Measurements from ENCODE around the gene VWC2.
"Not testable (repeated sequence)": the region's sequence is repeated elsewhere in the genome, so short reads cannot be mapped to it uniquely, and the experiment has no call there.

Gene VWC2

DNA sequence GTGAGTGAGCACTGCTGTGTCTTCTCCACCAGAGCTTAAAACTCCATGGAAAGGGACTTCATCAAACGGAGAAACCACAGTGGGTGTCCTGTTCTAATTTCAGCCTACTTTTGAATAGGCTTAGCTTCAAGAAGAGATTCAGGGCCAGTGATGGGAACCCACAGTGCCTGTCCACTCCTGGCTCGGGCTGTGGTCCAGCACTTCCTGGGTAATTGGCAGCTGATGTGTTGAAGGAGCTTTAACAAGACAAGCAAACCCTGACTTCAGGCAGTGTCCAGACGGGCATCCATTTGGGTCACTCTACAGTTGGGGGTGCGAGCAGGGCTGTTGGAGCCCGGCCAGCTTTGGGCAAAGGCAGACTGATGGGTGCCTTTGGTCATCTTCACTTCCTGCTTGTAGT lies 14.5 kb downstream of the VWC2 start:
- DNase-seq, result no peak

DNA sequence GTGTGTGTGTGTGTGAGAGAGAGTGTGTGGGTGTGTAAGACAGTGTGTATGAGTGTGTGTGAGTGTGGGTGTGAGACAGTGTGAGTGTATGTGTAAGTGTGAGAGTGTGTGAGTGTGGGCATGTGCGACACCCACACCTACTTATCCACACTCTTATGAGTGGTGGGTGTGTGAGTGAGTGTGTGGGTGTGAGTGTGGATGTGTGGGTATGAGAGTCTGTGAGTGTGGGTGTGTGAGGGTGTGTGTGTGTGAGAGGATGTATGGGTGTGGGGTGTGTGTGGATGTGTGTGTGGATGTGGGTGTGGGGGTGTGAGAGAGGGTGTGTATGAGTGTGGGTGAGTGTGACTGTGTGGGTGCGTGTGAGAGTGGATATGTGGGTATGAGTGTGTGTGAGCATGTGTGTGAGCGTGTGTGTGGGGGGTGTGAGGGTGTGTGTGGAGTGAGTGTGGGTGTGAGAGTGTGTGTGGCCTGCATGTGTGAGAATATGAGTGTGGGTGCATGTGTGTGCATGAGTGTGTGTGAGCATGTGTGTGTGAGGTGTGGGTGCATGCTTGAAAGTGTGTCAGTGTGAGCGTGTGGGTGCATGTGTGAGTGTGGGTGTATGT lies 15.1 kb downstream of the VWC2 start:
- DNase-seq, result no peak

DNA sequence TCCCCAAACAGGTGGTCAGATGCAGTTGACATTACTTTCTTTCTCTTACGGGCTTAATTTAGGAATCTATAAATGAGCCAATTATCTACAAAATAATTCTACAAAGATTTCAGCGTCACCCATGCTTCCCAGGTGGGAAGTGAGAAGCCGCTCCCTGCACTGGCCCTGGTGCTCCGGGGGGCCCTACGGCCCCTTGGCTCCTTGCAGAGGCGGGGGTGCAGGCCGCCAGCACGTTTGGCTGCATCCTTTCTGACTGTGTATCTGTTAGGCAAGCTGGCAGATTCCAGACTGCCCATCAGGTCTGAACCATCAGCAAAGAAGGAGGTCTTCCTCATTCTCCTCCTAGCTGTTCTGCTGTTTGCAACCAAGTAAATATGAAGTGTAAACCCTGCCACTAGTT lies 16.3 kb downstream of the VWC2 start:
- DNase-seq, result no peak

DNA sequence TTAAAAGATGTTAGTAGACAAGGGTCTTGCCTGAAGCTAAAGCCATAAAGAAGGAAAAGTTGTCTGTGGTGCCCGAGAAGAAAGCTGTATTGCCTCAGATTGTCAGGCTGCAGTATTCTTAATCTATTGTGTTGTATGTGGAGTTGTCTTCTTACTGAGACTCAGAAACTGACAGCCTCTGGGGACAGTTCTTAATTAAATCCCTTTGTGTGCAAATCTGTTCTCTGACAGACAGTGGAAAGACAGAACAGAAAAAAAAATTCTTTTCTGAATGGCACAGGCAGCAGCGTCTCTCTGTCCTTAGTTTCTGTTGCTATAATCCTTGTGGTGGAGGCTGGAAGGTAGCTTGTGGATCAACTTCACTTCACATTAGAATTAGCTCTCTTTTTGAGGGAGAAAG lies 16.8 kb downstream of the VWC2 start:
- DNase-seq, result no peak

DNA sequence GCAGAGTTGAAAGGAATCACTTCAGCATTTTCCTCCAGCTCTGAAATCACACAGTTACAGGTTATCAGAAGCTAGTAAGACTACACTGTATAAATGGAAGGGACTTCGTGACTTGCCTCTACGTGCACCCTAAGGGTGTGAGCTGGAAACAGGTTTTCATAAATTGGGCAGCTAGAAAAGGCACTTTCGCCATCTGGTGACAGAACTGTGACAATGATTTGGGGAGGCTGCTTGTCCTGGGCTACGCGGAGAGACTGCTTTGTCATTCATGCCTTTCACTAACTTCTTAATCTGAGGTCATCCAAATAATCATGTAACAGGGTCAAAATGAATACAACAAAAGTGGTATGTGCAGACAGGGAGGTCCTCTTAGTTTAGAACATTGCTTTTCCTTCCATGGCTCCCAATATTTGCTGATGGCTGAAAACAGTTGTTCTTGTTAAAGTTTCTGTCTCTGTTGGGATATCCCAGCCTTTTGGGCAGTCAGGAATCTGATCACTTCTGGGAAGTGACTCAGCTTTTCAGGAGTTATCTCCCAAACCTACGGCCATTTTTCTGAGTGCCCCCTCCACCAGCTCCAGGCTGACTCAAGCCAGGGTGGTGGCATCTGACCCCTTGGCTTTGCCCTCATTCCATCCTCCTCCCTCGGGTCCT lies 17.8 kb downstream of the VWC2 start:
- no peak for DNase-seq

DNA sequence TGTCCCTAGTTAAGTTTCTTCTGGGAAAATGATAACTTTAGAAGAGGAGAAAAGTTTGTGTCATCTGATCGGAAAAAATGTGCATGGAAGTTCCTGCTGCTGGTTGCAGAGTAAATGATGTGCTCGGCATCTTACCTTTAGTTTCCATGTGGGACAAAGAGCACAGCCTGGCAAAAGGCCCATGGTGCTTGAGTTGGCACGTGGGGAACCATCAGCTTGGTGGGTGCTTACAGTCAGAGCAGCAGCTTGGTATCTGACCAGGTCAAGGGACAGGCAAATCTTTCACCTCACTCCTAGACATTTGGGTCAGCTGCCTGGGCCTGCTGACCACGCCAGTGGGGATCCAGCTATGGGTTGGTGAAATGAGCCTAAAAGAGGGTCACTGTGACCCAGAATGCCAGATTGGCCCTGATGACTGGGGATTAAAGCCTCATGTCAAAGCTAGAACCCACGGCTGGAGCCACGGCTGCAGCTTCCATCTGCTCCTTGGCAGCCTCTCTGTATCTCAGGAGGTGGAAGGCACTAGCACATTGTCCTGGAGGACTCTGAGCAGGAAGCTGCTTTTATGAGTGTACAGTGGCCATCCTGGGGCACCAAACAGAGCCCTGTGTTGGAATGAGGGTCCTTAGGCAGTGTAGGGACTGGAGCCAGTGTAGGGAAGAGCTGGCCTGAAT lies 24.7 kb downstream of the VWC2 start:
- DNase-seq, result no peak

DNA sequence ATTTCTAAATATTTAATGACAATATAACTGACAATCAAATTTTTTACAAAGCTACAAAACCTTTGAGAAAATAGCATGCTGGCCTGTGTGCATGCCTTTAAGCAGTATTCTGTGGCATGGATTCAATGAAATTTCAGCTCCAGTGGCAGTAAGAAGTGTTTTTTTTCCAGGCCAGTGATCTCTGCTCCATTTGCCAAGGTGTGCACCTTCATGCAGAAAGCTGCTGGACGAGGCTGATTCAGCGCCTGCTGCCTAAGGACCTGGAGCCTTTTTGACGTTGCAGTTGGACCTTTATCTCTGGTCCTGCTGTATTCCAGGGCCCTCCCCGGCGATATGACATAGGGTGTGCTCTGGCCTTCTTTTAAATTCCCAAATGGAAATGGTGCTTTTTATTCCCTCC lies 26.6 kb downstream of the VWC2 start:
- DNase-seq, result no peak

DNA sequence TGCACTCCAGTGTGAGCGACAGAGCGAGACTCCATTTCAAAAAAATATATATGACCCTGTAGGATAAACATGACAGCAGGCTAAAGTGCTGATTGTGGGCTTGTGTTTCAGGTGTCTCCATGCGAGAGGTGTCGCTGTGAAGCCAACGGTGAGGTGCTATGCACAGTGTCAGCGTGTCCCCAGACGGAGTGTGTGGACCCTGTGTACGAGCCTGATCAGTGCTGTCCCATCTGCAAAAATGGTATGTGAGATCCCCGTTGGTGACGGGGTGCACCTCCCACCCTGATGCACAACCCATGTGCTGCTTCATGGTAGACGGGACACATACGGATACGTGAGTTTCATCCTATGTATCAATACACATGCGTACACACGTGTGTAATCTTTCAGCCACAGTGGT lies 29.2 kb downstream of the VWC2 start:
- DNase-seq, result no peak

DNA sequence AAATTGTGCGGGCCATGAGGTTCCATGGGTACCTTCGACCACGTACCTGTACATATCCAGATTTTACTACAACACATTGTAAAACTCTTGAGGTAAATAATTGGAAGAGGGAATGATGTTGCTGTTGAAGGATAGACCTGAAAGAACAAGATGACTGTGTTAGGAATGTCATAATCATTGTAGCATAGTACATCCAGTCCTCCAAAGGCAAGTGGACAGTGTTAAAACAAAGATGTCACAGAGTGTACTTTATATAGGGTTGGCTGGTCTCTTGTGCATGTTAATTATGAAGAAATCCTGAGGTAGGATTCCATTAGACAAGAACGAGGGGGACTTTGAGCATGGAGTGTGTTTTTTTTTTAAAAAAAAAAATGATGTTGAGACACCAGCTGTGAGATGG lies 30.4 kb downstream of the VWC2 start:
- no peak for DNase-seq

DNA sequence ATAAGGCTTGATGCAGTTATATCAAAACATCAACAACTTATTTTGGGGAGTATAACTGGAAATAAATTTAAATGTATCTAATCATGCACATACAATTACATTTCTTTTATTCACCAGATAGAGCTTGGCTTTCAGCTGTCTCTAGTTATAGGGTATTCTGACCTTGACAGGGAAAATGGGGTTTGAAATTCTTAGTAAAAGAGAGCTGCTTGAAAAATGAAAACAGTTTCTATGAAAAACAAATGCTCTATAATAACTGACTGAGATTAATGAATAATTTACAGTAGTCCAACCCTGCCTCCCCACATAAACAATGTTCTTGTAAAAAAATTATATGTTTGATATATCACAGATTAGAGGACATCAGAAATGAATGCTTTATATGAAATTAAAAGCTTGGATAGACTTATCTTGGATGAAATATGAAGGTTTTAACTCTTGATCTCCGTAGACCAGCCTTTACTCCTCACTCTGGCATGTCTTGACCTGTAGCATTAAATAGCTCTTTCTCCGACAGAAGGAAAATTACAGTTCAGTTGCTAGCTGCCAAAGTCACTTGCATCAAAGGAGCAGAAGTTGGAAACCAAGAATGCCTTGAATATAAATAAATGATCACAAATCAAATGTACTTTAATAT lies 32.1 kb downstream of the VWC2 start:
- DNase-seq, result no peak

DNA sequence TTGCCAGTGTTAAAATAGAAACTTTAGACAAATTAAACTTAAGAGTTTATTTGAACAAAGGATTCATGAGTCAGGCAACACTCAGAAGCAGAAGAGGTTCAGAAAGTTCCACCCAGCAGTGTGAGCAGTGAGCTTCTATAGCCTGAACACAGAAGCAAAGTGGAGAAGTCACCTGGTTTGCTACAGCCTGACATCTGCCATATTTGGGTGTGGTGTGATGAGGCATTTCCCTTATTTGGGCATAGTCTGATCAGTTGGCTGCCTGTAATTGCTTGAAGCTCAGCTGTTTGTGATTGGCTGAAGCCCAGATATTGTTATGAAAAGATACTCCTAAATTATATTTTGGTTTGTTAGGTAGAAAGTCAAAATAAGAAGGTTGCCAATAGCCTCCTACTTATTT lies 39.1 kb downstream of the VWC2 start:
- DNase-seq, result no peak

DNA sequence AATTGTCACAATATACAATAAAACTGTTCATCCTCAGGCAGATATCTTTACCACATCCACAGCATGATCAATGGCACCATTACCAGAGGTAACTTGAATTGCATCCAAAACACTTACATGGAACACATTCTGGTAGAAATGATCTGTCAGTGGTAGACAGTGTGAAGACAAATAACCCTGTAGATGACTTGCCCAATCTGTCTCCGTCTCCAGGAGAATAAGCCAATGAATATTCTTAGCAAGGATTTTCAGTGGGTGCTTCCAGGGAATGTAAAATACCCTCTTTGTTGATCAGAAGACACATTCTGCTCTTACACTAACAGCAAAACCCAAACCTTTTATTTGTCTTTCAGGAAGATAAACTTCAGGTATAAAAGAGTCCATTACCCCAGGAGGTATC lies 43.8 kb downstream of the VWC2 start:
- no peak for DNase-seq

DNA sequence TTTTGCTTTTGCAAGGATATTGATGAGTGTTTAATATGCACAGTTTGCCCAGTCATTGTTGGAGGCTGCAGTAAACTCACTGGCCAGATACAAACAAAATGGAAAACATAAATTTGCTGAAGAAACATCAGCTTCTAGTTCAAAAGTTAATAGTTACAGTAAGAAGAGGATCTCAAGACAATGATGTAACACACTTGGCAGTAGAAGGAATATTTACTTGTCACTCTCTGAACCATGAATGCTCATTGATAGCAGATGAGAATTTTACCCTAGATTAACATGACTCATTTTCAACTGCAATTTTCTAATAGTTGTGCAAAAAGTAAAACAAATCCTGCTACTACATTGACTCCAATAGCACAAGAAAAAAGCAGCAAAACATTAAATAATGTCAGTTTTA lies 47.7 kb downstream of the VWC2 start:
- no peak for DNase-seq

DNA sequence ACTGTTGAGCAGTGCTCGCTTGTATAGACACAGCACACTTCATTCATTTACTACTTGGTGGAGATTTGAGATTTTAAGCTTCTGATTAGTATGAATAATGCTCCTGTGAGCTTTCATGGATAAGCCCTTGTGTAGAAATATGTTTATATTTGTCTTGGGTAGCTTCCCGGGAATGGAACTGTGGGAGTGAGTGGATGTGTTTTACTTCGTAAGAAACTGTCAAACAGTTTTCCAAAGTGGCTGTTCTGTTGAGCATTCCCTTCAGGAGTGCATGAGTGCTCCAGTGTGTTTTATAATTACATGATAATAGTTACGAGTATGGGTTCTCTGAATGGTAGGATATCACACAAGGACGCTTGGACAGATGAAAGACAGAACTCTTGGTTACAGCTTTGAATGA lies 49.4 kb downstream of the VWC2 start:
- no peak for DNase-seq

DNA sequence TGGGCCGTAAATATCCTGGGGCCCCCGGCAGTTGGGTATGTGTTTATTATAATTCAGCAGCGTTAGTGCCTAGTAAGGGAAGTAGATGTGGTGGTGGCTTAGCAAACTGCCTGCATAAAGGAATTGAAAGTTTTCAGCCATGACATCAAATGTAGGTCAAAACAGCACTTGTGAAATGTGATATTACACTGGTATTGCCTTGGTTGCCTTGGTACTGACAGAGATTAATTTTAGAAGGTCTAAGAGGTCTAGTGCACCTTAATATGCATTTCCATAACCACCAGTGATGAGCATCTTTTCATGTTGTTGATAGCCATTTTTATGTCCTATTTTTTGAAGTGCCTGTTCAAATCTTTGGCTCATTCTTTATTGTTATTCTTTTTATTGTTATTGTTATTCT lies 50.1 kb downstream of the VWC2 start:
- no peak for DNase-seq

DNA sequence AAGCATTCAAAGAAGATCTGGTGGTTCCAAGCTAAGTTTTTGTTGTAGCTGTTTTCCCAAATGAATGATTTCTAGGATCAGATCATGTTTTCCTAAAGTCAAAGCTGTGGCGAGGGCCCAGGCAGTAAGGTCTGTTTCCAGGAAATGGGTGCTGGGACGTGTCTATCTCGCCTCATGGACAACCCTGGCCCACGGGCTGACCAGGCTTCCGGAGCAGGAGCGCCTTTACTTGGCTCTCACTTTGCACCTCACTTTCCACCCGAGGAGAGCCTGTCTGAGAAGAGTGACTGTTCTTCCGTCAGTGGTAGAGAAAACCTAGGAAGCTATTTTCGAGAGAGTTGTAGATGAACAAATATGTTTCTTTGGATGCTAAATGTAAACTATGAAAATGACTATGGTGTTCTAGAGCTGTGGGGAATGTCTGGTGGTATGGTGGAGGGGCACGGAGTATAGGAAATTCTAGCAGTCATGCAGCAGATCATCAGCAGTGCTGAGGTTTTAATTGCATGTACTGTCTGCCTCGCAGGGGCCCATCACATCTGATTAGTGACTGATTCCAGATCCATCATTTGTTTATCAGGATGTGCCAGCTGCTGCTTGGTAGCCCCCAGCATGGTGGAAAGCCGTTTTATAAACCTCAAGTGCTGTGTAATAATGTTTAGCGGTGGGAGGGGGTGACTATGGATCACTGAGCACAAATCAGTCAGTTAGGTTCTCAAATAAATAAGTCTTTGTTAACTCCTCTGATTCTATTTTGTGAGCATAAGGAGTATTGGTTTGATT lies 66.6 kb downstream of the VWC2 start:
- no peak for DNase-seq

DNA sequence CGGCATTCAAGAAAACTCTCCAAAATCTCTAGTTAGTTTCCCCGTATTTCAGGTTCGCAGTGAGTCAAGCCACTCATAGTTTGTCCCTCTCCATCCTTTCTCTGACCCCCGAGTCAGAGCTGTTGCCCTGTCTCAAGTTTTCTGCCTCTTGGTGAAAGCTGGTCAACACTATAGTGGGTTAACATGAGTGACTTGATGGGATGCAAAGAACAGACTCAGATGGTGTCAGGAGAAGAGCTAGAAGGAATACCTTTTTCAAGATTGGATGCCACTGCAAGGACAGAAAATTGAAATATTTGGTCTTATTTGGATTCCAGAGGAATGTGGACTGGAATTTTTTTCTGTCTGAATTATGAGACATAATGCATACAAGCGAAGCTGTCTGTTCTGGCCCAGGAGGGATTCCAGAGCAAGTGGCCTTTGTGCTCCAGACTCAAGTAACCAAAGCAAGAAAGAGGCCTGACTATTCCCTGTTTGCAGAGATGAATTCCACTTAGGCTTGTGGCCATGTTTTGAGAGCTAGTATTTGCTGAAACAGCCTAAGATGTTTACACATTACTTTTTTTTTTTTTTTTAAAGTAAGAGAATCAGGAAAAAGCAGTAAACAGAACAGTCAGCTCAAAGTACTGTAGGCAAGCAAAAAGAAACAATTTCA lies 67.4 kb downstream of the VWC2 start:
- DNase-seq, result no peak

DNA sequence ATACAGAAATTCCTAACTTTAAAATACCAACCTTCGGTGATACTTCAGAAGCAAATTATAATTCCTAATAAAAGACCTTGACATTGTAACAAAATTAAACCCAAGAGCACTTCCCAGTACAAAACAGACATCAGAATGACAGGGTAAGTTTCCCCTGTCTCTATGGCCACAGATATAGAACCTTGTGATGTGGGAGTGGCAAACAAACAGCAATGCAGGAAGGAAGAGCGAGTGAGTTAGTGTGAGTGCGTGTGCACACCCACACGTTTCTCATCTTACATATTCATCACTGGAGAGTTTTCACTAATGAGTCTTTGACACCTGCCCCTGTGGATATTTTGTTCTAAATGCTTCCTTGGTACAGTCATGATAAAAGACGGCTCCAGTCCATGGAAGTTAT lies 72.2 kb downstream of the VWC2 start:
- DNase-seq, result no peak

DNA sequence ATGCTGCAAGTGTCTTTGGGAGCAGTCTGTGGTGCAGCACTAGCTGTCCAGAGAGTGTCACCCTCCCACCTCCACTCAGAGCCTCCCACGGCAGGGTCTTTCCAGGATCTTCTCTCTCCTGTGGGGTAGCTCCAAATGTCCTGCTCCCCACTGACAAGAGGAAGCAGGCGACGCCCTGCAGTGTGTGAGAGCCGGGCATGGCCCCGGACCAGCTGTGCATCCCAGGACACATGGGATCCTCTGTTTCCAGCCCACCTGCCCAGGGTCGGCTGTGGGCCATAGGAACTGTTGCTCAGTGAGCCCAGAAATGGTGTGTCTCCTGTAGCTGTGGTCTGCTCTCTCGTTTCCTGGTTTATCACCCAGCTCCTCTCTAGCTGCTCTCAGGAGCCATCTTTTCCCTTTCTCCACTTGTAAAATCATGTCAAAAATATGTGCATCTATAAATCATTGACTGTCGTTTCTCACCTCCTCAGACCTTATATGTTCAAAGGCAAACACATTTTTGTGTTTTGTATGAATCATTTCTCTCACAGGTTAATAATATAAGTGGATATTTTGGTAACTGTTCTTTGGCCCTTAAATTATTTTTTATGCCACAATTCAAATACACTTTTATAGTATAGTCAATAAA lies 74.9 kb downstream of the VWC2 start:
- DNase-seq, result no peak

DNA sequence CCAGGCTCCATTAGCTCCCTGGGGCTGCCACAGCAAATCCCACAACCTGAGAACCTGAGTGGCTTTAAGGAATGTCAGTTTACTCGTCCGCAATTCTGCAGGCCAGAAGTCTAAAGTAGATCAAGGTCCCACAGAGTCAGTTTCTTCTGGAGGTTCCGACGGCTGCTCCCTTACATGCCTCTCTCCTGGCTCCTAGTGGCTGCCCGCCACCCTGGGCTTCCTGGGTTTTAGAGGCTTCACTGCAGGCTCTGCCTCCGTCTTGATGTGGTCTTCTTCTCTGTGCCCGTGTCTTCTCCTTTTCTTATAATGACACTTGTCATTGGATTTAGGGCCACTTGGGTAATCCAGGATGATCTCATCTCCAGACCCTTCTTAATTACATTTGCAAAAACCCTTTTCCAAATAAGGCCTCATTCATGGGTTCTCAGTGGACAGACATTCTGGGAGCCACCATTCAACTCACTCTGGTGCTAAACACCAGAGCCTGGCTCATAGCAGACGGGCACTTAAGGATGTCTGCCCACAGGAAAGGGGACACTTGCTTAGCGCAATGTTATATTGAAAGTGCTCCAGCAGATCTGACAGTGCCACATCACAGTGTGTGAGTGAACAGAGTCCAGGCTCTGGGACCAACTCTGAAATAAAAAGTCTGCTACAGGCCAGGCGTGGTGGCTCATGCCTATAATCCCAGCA lies 77.6 kb downstream of the VWC2 start:
- DNase-seq, result no peak

DNA sequence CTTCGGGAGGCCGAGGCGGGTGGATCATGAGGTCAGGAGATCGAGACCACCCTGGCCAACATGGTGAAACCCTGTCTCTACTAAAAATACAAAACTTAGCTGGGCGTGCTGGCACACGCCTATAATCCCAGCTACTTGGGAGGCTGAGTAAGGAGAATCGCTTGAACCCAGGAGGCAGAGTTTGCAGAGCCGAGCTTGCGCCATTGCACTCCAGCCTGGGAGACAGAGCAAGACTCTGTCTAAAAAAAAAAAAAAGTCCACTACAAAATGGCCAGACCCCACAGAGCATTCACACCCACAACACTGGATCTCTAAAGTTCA lies 78.1 kb downstream of the VWC2 start:
- DNase-seq, result not testable (repeated sequence)
